Liver (tissue), 9 donors: ENCODE results near the gene MICAL3. TPM values are rescaled to one million over a fixed set of nuclear protein-coding genes. Genes with fewer than 3 reads are reported as not detected.
A peak's percentile ranks its signal among the peaks of the same experiment; 100 is the strongest.

Experiments used
- DNase-seq: peaks from one replicate; pipeline ENCODE4 v3.0.0-alpha.2; 2017; ENCODE audit warnings: low spot score
- H3K27ac ChIP-seq, 2 donors: one replicate each; pipeline ENCODE4 v1.7.0; 2013; ENCODE audit warnings: inconsistent platforms in 2 of 2, low read length in 2 of 2, control low read depth in 1 of 2, low read depth in 1 of 2, mild to moderate bottlenecking in 1 of 2
- H3K27me3 ChIP-seq, 4 donors: one replicate each; pipeline versions ENCODE4 v1.6.1 to v1.7.0; 2013; ENCODE audit warnings: low read length in 3 of 4, inconsistent platforms in 1 of 4, mild to moderate bottlenecking in 1 of 4, moderate library complexity in 1 of 4; ENCODE audit not compliant: control insufficient read depth in 4 of 4, insufficient read depth in 4 of 4
- H3K36me3 ChIP-seq, 4 donors: one replicate each; pipeline versions ENCODE4 v1.6.1 to v1.7.0; 2013; ENCODE audit warnings: low read length in 3 of 4, mild to moderate bottlenecking in 3 of 4, low read depth in 1 of 4, moderate library complexity in 1 of 4; ENCODE audit not compliant: control insufficient read depth in 4 of 4, insufficient read depth in 3 of 4
- H3K4me1 ChIP-seq, 4 donors: one replicate each; pipeline versions ENCODE4 v1.6.1 to v1.7.0; 2013; ENCODE audit warnings: low read length in 3 of 4, mild to moderate bottlenecking in 3 of 4, moderate library complexity in 1 of 4; ENCODE audit not compliant: control insufficient read depth in 4 of 4, insufficient read depth in 4 of 4
- H3K4me3 ChIP-seq, 3 donors: one replicate each; pipeline versions ENCODE4 v1.6.1 to v1.7.0; 2013; ENCODE audit warnings: low read length in 3 of 3, control low read depth in 1 of 3, low read depth in 1 of 3, mild to moderate bottlenecking in 1 of 3
- H3K9ac ChIP-seq, 2 donors: one replicate each; pipeline ENCODE4 v1.7.0; 2013; ENCODE audit warnings: low read length in 2 of 2, mild to moderate bottlenecking in 2 of 2, moderate library complexity in 2 of 2, control low read depth in 1 of 2, low read depth in 1 of 2
- H3K9me3 ChIP-seq, 4 donors: one replicate each; pipeline versions ENCODE4 v1.6.1 to v1.7.0; 2013; ENCODE audit warnings: low read length in 3 of 4; ENCODE audit not compliant: control insufficient read depth in 4 of 4
- FOXA1 ChIP-seq: IDR thresholded peaks from 2 replicates; pipeline ENCODE4 v1.6.1; 2016; ENCODE audit warnings: antibody characterized with exemption
- FOXA2 ChIP-seq: IDR thresholded peaks from 2 replicates; pipeline ENCODE4 v1.6.1; 2016; ENCODE audit warnings: antibody characterized with exemption
- GABPA ChIP-seq, 2 donors: IDR thresholded peaks in 1 of 2; conservative IDR thresholded peaks in 1 of 2; 2 replicates each; pipeline ENCODE4 v1.6.1; 2016; ENCODE audit warnings: antibody characterized with exemption in 2 of 2, mild to moderate bottlenecking in 1 of 2, moderate library complexity in 1 of 2
- HNF4A ChIP-seq, 2 donors: conservative IDR thresholded peaks; 2 replicates each; pipeline ENCODE4 v1.6.1; 2016; ENCODE audit warnings: antibody characterized with exemption in 2 of 2, mild to moderate bottlenecking in 2 of 2
- HNF4G ChIP-seq: IDR thresholded peaks from 2 replicates; pipeline ENCODE4 v1.6.1; 2016; ENCODE audit warnings: antibody characterized with exemption
- JUND ChIP-seq, 2 donors: IDR thresholded peaks; 2 replicates each; pipeline ENCODE4 v1.6.1; 2016; ENCODE audit warnings: antibody characterized with exemption in 2 of 2
- NR2F2 ChIP-seq: IDR thresholded peaks from 2 replicates; pipeline ENCODE4 v1.6.1; 2016; ENCODE audit warnings: antibody characterized with exemption
- RAD21 ChIP-seq, 2 donors: IDR thresholded peaks; 2 replicates each; pipeline ENCODE4 v1.6.1; 2016; ENCODE audit warnings: antibody characterized with exemption in 2 of 2, mild to moderate bottlenecking in 2 of 2
- REST ChIP-seq: IDR thresholded peaks from 2 replicates; pipeline ENCODE4 v1.6.1; 2016; ENCODE audit warnings: antibody characterized with exemption, mild to moderate bottlenecking
- RXRA ChIP-seq, 2 donors: IDR thresholded peaks; 2 replicates each; pipeline ENCODE4 v1.6.1; 2017 to 2018; ENCODE audit warnings: antibody characterized with exemption in 2 of 2, mild to moderate bottlenecking in 1 of 2
- SP1 ChIP-seq: IDR thresholded peaks from 2 replicates; pipeline ENCODE4 v1.6.1; 2018; ENCODE audit warnings: antibody characterized with exemption, mild to moderate bottlenecking
- TAF1 ChIP-seq: conservative IDR thresholded peaks from 2 replicates; pipeline ENCODE4 v1.6.1; 2016; ENCODE audit warnings: antibody characterized with exemption, mild to moderate bottlenecking
- YY1 ChIP-seq: IDR thresholded peaks from 2 replicates; pipeline ENCODE4 v1.6.1; 2016; ENCODE audit warnings: antibody characterized with exemption, mild to moderate bottlenecking
- WGBS: extraction: QIAGEN DNeasy Blood & Tissue Kit; methylation state at CpG from one replicate; pipeline ENCODE4 v1.1.7; 2013; 5-methylcytosine and 5-hydroxymethylcytosine counted together
- polyA plus RNA-seq, 2 donors: library from polyadenylated mRNA; stranded (reverse) in 1 of 2; unstranded in 1 of 2; fragments of 200-250 nt in 1 of 2; fragments of >200 nt in 1 of 2; fragmentation: Nextera tagmentation in 1 of 2; extraction: Ambion mirVana in 1 of 2; gene quantifications; one replicate each; pipeline versions ENCODE4 v1.2.1 to v1.2.3, GENCODE V29; 2013 to 2015
- total RNA-seq, 2 donors: library from RNA; depleted of rRNA; stranded (reverse); fragments of >200 nt; gene quantifications; one replicate each; pipeline ENCODE4 v1.2.3, GENCODE V29; 2014
- TF ChIP-seq, protein P1 (sequence below): IDR thresholded peaks from 2 replicates; pipeline ENCODE4 v1.6.1; 2016; ENCODE audit warnings: antibody characterized with exemption
- donor health status: healthy.
- donor health status: healthy.
- donor health status: healthy.
- donor health status: healthy.
- donor health status: healthy.

MICAL3 gene
- total and polyA plus RNA-seq, 4 donors: 6.4 to 38.4 (median 23.4) TPM

DNA sequence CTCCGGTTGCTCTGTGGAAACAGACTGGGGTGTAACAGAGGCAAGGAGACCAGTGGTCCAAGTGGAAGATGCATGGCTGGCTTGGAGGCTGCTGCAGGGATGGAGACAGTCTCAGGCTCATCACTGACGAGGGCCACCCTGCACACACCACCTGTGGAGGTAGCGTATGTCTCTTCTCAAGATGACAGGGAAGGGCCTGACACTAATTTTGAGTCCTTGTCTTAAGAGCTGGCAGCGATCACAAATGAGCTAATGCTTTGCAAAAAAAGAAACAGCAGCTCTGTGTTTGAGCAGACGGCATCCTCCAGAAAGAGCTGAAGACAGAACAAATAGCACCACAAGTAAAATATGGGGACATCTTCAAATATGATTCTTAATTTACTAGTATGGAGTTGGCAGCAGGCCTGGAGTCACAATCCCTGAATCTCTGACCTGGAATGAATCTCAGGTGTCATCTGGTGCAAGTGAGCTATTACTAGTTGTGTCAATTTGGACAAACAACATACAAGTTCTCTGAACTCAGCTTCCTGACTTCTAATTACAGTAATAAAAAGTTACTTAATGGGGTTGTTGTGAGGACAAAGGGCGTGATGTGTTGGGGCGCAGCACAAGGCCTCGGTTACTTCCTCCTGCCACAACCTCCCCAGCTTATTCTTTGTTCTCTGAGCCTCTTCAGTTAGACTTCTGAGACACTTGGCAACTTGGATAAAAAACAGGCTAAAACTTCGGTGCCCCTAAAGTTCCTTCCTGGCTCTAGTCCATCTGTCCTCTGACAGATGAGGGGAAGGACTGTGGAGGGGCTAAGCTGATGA is 154.9 kb downstream of the MICAL3 start:
- no peak overlapping the region for H3K4me3 ChIP-seq
- H3K9ac ChIP-seq: no peak overlapping the region
- no peaks in the 10 kb centered on the region for H3K9me3 ChIP-seq
- no peak for TF ChIP-seq RAD21 (IDR thresholded peaks at IDR 0.05)
- TF ChIP-seq HNF4G: no peak
- TF ChIP-seq SP1: no peak
- peaks cover 5 to 53% (median 28%) of the 10 kb centered on the region in 4 donors for H3K36me3 ChIP-seq
- H3K27ac ChIP-seq: no peak overlapping the region
- WGBS: 86% methylated on average over 9 of the region's 9 CpGs
- H3K27me3 ChIP-seq: no peaks in the 10 kb centered on the region
- no peaks in the 10 kb centered on the region for H3K4me1 ChIP-seq
- no peak for DNase-seq

DNA sequence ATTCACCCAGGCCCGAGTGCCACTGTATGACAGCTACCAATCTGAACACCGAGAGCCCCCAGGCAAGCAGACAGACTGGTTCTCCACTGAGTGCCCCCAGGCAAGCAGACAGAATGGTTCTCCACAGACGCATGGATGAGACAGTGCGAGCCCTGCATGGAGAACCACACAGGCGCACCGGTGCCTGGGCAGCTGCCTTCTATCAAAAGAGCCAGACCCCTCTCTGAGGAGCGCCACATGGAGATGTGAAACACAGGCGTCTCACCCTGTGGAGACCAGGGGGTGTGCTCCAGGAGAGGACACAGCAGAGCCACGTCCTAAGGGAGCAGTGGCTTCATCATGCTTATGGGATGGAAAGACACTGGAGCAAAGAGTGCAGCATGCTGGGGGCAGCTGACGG is 155.6 kb downstream of the MICAL3 start:
- Histone ChIP-seq H3K9me3 (no peaks in the 10 kb centered on the region), H3K27ac (no peak overlapping the region), H3K27me3 (no peaks in the 10 kb centered on the region), H3K9ac (no peak overlapping the region), H3K4me3 (no peak overlapping the region), H3K4me1 (no peaks in the 10 kb centered on the region), H3K36me3 (peaks cover 8 to 58% (median 29%) of the 10 kb centered on the region in 4 donors)
- DNase-seq: no peak
- no peak for TF ChIP-seq RAD21 (IDR thresholded peaks at IDR 0.05)
- 97% methylated on average over 10 of the region's 10 CpGs for WGBS

DNA sequence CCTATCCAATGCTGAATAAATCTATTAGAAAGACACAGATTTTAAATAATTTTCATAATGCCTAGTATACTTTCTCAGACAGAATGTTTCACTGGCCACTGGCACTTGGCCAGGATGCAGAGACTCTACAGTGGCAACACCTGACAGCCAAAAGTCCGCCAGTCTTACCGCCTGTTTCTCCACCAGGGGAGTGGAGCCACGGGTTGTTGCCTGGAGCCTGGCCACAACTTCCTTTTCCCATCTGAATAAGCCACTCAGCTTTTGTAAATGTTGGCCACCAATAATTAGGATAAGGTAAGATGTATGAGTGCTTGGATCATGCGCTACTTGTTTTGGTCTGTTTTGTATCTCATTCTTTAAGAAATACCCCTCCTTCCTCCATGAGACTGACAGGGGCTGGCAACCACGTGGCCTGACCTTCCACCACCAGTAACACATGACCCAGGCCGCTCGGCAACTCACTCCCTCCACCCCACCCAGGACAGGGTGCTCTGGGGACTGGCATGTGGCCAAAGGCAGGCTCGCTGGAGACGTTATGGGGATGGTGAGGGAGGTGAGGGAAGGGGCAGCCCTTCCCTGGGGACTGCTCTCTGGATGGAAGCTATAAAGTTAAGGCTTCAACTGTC is 157.1 kb downstream of the MICAL3 start:
- no peaks in the 10 kb centered on the region for H3K9me3 ChIP-seq
- H3K9ac ChIP-seq: no peak overlapping the region
- H3K27me3 ChIP-seq: no peaks in the 10 kb centered on the region
- TF ChIP-seq SP1: peak; percentile 6
- TF ChIP-seq HNF4A (conservative IDR thresholded peaks at IDR 0.05): peak in 1 of 2 donors; percentile 7
- TF ChIP-seq GABPA (IDR thresholded peaks at IDR 0.05 in 1 of 2, conservative IDR thresholded peaks at IDR 0.05 in 1 of 2): no peak
- peak in 1 of 2 donors; percentile 43 for TF ChIP-seq RAD21 (IDR thresholded peaks at IDR 0.05)
- no peak overlapping the region for H3K27ac ChIP-seq
- DNase-seq: no peak
- H3K36me3 ChIP-seq: peaks cover 10 to 48% (median 22%) of the 10 kb centered on the region in 4 donors
- no peaks in the 10 kb centered on the region for H3K4me1 ChIP-seq
- H3K4me3 ChIP-seq: no peak overlapping the region
- WGBS: 42% methylated on average over 9 of the region's 9 CpGs

DNA sequence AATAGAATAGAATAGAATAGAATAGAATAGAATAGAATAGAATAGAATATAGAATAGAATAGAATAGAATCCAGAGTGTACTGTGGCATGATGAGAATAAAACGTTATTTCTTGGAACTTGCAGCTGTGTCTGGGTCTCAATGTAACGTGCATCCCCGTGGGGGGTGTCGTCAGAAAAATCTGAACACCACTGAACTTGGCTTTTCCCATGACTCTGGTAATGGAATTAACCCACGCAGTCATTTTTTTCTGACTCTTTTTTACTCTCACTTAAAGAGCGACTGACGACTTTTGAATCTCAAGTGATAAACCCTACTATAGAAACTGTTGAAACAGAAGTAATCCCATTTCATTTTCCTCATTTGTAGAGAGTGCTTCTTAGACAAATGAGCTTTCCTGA is 157.7 kb downstream of the MICAL3 start:
- Histone ChIP-seq H3K27ac (no peak overlapping the region), H3K4me1 (no peaks in the 10 kb centered on the region), H3K27me3 (no peaks in the 10 kb centered on the region), H3K9ac (no peak overlapping the region), H3K4me3 (no peak overlapping the region), H3K9me3 (no peaks in the 10 kb centered on the region), H3K36me3 (peaks cover 7 to 43% (median 19%) of the 10 kb centered on the region in 4 donors)
- TF ChIP-seq YY1 (no peak), HNF4G (no peak), FOXA1 (no peak), RXRA (IDR thresholded peaks at IDR 0.05) (no peak), FOXA2 (no peak), NR2F2 (no peak), TAF1 (no peak), JUND (IDR thresholded peaks at IDR 0.05) (no peak), RAD21 (IDR thresholded peaks at IDR 0.05) (no peak), REST (no peak), HNF4A (conservative IDR thresholded peaks at IDR 0.05) (no peak), SP1 (no peak)
- TF ChIP-seq, protein P1, sequence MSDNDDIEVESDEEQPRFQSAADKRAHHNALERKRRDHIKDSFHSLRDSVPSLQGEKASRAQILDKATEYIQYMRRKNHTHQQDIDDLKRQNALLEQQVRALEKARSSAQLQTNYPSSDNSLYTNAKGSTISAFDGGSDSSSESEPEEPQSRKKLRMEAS: no peak
- WGBS: 92% methylated on average over 7 of the region's 7 CpGs
- DNase-seq: no peak
